GM18499 (cell line): ENCODE data around the gene FASTKD2.

ENCODE experiments used
- ATAC-seq: cut with Tn5 transposase; IDR thresholded peaks from one replicate; pipeline ENCODE4 v1.9.1; 2021; ENCODE audit warnings: moderate number of reproducible peaks; ENCODE audit not compliant: insufficient read depth, unreplicated experiment

Gene FASTKD2

DNA sequence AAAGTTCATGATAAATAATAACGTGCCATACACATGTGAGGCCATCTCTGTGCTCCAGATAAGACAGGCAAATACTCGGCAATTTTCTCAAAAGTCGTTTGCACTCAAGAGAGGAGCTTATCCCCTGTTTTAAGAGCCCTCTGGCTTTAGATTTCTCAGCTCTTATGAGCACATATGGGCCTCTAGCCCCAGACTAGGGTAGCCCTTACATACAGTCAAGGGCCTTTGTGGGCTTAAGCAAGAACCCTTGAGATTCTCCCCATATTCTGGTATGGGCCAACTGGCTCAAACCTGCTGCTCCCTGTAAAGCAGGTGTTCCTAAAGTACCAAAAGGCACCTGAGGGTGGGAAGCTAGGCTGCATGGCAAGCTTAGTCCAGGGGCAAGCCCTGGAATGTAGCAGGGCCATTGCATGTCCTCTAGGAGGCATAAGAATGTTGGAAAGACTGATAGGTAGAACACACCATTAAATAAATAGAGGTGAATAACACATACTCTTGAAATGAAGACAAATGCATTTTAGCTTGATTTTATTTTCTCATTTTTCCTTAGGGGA is 66.1 kb downstream of the FASTKD2 start:
- no peak for ATAC-seq

DNA sequence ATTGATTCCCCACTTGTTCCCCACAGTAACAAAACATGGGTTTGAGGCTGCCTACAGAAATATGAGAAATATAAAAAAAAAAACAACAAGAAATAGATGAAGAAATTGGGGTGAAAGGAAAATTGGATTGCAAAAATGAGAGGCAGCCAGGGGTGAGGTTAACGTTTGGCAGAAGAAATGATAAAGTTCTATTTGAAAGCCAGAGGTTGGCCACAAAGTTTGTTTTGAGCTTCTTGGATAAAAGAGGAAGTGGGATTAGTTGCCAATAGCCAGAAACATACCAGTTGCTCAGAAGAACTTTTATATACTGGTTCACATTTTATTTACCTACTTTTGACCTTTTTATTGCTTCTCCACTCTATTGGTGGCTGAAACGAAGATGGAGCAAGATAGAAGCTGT is 67.5 kb downstream of the FASTKD2 start:
- no peak for ATAC-seq

DNA sequence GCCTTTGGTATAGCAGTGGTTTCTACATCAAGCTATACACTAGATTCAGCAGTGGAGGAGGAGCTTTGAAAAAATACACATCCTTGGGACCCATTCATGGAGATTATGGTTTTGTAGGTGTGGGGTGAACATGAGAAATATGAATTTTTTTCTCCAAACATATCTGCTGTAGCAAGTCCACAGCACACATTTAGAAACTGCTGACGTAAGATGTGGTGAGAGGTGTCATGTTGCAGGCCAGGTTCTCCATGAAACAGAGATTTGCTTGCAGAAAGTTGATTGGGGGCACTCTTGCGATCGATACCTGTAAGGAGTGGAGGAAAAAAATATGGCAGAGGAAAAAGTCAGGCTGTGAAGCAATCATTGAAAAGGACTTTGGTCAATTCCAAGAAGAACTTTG is 67.9 kb downstream of the FASTKD2 start:
- ATAC-seq: no peak

- no peak for ATAC-seq
These were observed 71.3 kb downstream of the FASTKD2 start for GRCh38 chr2:206836722-206837121.

DNA sequence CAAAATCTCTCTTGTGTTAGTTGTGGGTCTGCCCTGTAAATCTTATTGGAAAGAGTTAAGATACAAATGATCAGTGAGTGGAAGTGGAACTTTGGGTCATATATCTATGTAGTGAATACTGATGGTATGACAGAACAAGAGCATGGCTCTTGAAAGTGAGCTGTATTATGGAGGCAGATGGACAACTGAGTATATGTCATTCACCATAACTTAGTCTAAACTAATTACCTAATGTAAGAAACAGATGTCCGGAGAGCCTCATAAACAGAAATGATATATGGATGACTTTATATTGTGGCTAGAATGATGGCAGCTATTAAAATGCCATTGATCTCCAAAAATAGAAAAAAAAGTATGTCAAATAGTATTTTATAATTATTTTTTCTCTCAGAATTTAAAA is 72.4 kb downstream of the FASTKD2 start:
- ATAC-seq: no peak

DNA sequence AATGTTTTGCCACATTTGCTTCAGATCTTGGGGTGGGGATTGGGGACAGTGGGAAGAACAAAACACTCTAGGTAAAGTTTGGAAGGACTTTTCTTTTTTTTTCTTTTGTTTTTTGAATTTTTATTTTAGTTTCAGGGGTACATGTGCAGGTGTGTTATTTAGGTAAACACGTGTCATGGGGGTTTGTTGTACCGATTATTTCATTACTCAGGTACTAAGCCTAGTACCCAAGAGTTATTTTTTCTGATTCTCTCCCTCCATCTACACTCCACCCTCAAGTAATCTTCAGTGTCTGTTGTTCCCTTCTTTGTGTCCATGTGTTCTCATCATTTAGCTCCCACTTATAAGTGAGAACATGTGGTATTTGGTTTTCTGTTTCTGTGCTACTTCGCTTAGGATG is 73.3 kb downstream of the FASTKD2 start:
- no peak for ATAC-seq

GRCh38 chr2:206840999-206841398 is 75.6 kb downstream of the FASTKD2 start:
- no peak for ATAC-seq
